Keratinocyte (primary cell): ENCODE measurements around the gene PPP1R12C.

ENCODE experiments used
- EZH2 ChIP-seq: IDR thresholded peaks from one replicate; pipeline ENCODE4 v1.6.1; 2012; ENCODE audit warnings: inconsistent platforms, mild to moderate bottlenecking, low read length, moderate library complexity
- TF ChIP-seq, protein P1 (sequence below), 3 experiments: IDR thresholded peaks in 1 of 3; conservative IDR thresholded peaks in 1 of 3; optimal IDR thresholded peaks in 1 of 3; 2 replicates in 2 of 3; 3 replicates in 1 of 3; pipeline versions ENCODE3 to v1.5.1; 2011; ENCODE audit warnings: low read length in 3 of 3, mild to moderate bottlenecking in 3 of 3, moderate library complexity in 2 of 3, control low read depth in 1 of 3, inconsistent platforms in 1 of 3; ENCODE audit not compliant: insufficient read depth in 2 of 3; ENCODE audit errors: extremely low read depth in 1 of 3

- TF ChIP-seq, protein P1, sequence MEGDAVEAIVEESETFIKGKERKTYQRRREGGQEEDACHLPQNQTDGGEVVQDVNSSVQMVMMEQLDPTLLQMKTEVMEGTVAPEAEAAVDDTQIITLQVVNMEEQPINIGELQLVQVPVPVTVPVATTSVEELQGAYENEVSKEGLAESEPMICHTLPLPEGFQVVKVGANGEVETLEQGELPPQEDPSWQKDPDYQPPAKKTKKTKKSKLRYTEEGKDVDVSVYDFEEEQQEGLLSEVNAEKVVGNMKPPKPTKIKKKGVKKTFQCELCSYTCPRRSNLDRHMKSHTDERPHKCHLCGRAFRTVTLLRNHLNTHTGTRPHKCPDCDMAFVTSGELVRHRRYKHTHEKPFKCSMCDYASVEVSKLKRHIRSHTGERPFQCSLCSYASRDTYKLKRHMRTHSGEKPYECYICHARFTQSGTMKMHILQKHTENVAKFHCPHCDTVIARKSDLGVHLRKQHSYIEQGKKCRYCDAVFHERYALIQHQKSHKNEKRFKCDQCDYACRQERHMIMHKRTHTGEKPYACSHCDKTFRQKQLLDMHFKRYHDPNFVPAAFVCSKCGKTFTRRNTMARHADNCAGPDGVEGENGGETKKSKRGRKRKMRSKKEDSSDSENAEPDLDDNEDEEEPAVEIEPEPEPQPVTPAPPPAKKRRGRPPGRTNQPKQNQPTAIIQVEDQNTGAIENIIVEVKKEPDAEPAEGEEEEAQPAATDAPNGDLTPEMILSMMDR (optimal IDR thresholded peaks at IDR 0.05 in 1 of 3, IDR thresholded peaks at IDR 0.05 in 1 of 3, conservative IDR thresholded peaks at IDR 0.05 in 1 of 3; ENCODE audit: extremely low read depth in 1 of 3, insufficient read depth in 2 of 3, low read length in 3 of 3), result no peak
- no peak for TF ChIP-seq EZH2
Measured at GRCh38 chr19:55058781-55059610, 58.4 kb downstream of the PPP1R12C start.
